ENCODE data around the gene SCN1B. TPM values are rescaled to one million over a fixed set of nuclear protein-coding genes. Genes with fewer than 3 reads are reported as not detected.
"Not testable (repeated sequence)": the region's sequence is repeated elsewhere in the genome, so short reads cannot be mapped to it uniquely, and the experiment has no call there.

The SCN1B gene
- total RNA-seq, 3 donors from 2014 or later: 1.6 to 8.8 (median 3.5) TPM

- intact Hi-C loops (cut with DNase I, micrococcal nuclease): no loop called here
These were observed 42.2 kb upstream of the SCN1B start for GRCh38 chr19:34988119-34988518.

GRCh38 chr19:34989298-34989697 is 41.0 kb upstream of the SCN1B start:
- H3K36me3 ChIP-seq (ENCODE audit: low read depth): no peaks in the 10 kb centered on the region
- ATAC-seq: no peak
- no peak for DNase-seq
- TF ChIP-seq CTCF (IDR thresholded peaks at IDR 0.05): no peak
- no peaks in the 10 kb centered on the region for H3K9me3 ChIP-seq
- peaks cover 2% of the 10 kb centered on the region for H3K4me1 ChIP-seq (ENCODE audit: low read depth)
- intact Hi-C loops (cut with DNase I, micrococcal nuclease): no loop called here
- H3K4me3 ChIP-seq: no peak overlapping the region

More at GRCh38 chr19:34988119-34988518, 42.2 kb upstream of the SCN1B start:
- DNase-seq (no peak), ATAC-seq (no peak)
- no peak for TF ChIP-seq CTCF (IDR thresholded peaks at IDR 0.05)
- no peaks in the 10 kb centered on the region for H3K36me3 ChIP-seq (ENCODE audit: low read depth)
- no peaks in the 10 kb centered on the region for H3K4me1 ChIP-seq (ENCODE audit: low read depth)
- no peaks in the 10 kb centered on the region for H3K9me3 ChIP-seq
- H3K4me3 ChIP-seq: no peak overlapping the region

GRCh38 chr19:34990578-34991192 is 39.6 kb upstream of the SCN1B start:
- TF ChIP-seq CTCF (IDR thresholded peaks at IDR 0.05): no peak
- Histone ChIP-seq H3K36me3 (ENCODE audit: low read depth) (no peaks in the 10 kb centered on the region), H3K4me3 (no peak overlapping the region), H3K4me1 (ENCODE audit: low read depth) (peaks cover 10% of the 10 kb centered on the region), H3K9me3 (no peaks in the 10 kb centered on the region)
- no peak for ATAC-seq
- DNase-seq: no peak
- intact Hi-C loops (cut with DNase I, micrococcal nuclease): no loop called here

- intact Hi-C loops (cut with DNase I, micrococcal nuclease): no loop called here
- Histone ChIP-seq H3K36me3 (ENCODE audit: low read depth) (no peaks in the 10 kb centered on the region), H3K4me3 (no peak overlapping the region), H3K4me1 (ENCODE audit: low read depth) (peaks cover 10% of the 10 kb centered on the region), H3K9me3 (no peaks in the 10 kb centered on the region)
- ATAC-seq: no peak
- DNase-seq: no peak
- TF ChIP-seq CTCF (IDR thresholded peaks at IDR 0.05): no peak
These were observed 38.5 kb upstream of the SCN1B start for GRCh38 chr19:34991542-34992333.

GRCh38 chr19:34992582-34992981 is 37.7 kb upstream of the SCN1B start:
- H3K36me3 ChIP-seq (ENCODE audit: low read depth); H3K4me3 ChIP-seq; DNase-seq; intact Hi-C loops (cut with DNase I, micrococcal nuclease); H3K9me3 ChIP-seq; ATAC-seq: not testable (repeated sequence)
- H3K4me1 ChIP-seq (ENCODE audit: low read depth): peaks cover 10% of the 10 kb centered on the region

- Histone ChIP-seq H3K4me1 (ENCODE audit: low read depth) (peaks cover 10% of the 10 kb centered on the region), H3K4me3 (no peak overlapping the region), H3K9me3 (no peaks in the 10 kb centered on the region), H3K36me3 (ENCODE audit: low read depth) (no peaks in the 10 kb centered on the region)
- DNase-seq (peak in 1 of 3 donors; percentile 39), ATAC-seq (no peak)
- intact Hi-C loops (cut with DNase I, micrococcal nuclease): no loop called here
- no peak for TF ChIP-seq CTCF (IDR thresholded peaks at IDR 0.05)
These were observed 36.0 kb upstream of the SCN1B start for GRCh38 chr19:34994286-34994642.
